ENCODE data around the gene APOA4.

DNA sequence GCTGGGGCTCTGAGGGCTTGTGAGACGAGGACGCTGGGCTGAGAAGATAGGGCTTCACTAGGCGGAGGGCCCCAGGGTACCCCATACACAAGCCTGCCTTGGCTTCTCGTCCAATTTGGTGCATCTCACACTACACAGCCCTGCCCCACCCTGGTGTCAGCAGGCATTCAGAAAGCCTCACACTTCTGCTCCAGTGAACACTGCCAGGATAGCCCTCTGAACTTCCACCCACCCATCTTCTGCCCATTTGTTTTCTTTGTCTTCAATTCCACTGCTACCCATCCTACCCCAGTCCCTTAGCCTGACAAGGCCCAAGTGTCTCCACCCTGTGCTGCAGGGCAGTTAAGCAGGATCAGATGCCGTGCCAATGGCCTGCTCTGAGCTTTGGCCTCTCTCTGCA lies 48.4 kb downstream of the APOA4 start:
- TF ChIP-seq, protein P1, sequence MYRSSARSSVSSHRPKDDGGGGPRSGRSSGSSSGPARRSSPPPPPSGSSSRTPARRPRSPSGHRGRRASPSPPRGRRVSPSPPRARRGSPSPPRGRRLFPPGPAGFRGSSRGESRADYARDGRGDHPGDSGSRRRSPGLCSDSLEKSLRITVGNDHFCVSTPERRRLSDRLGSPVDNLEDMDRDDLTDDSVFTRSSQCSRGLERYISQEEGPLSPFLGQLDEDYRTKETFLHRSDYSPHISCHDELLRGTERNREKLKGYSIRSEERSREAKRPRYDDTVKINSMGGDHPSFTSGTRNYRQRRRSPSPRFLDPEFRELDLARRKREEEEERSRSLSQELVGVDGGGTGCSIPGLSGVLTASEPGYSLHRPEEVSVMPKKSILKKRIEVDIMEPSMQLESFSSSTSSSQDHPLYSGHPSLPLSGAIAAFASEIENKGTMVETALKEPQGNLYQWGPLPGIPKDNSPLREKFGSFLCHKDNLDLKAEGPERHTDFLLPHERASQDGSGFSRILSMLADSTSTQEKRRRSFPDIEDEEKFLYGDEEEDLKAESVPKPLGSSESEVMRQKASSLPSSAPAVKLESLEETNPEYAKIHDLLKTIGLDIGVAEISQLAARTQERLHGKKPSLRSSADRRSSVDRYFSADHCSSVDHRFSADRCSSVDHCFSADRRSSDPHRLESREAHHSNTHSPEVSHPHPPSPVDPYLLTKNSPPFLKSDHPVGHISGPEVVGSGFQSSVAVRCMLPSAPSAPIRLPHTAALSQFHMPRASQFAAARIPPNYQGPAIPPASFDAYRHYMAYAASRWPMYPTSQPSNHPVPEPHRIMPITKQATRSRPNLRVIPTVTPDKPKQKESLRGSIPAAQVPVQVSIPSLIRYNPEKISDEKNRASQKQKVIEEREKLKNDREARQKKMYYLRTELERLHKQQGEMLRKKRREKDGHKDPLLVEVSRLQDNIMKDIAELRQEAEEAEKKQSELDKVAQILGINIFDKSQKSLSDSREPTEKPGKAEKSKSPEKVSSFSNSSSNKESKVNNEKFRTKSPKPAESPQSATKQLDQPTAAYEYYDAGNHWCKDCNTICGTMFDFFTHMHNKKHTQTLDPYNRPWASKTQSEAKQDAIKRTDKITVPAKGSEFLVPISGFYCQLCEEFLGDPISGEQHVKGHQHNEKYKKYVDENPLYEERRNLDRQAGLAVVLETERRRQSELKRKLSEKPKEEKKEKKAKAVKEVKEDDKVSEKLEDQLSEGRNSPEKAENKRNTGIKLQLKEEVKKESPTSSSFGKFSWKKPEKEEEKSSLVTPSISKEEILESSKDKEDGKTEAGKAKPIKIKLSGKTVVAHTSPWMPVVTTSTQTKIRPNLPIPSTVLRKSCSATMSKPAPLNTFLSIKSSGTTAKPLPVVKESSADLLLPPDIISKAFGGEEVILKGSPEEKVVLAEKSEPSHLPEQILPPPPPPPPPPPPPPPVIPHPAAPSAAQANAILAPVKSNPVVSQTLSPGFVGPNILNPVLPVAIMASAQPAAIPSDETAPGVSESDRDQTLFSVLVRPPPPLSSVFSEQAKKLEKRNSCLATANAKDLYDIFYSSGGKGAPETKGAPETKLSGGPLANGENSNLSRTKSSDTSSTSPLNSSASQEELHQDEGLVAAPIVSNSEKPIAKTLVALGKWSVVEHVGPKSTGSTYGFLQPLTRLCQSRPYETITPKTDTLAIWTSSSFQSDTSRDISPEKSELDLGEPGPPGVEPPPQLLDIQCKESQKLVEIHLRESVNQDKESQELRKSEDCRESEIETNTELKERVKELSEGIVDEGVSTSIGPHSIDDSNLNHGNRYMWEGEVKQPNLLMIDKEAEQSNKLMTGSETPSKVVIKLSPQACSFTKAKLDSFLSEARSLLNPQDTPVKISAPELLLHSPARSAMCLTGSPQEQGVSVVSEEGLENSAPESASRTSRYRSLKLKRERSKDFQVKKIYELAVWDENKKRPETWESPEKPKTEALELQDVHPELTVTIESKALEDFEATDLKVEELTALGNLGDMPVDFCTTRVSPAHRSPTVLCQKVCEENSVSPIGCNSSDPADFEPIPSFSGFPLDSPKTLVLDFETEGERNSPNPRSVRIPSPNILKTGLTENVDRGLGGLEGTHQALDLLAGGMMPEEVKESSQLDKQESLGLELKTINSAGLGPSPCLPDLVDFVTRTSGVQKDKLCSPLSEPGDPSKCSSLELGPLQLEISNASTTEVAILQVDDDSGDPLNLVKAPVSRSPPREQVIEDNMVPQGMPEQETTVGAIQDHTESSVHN (CRISPR knock-in tag; IDR thresholded peaks at IDR 0.05), result no peak
- TF ChIP-seq CEBPB (IDR thresholded peaks at IDR 0.05; ENCODE audit: borderline replicate concordance, low read depth, low read length) (no peak), PCBP2 (optimal IDR thresholded peaks at IDR 0.05; ENCODE audit: low read depth, low read length, poor library complexity, severe bottlenecking) (no peak), KDM4B (CRISPR knock-in tag; IDR thresholded peaks at IDR 0.05) (no peak)
- TF ChIP-seq, protein P2, sequence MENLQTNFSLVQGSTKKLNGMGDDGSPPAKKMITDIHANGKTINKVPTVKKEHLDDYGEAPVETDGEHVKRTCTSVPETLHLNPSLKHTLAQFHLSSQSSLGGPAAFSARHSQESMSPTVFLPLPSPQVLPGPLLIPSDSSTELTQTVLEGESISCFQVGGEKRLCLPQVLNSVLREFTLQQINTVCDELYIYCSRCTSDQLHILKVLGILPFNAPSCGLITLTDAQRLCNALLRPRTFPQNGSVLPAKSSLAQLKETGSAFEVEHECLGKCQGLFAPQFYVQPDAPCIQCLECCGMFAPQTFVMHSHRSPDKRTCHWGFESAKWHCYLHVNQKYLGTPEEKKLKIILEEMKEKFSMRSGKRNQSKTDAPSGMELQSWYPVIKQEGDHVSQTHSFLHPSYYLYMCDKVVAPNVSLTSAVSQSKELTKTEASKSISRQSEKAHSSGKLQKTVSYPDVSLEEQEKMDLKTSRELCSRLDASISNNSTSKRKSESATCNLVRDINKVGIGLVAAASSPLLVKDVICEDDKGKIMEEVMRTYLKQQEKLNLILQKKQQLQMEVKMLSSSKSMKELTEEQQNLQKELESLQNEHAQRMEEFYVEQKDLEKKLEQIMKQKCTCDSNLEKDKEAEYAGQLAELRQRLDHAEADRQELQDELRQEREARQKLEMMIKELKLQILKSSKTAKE (CRISPR knock-in tag; IDR thresholded peaks at IDR 0.05; ENCODE audit: borderline replicate concordance), result no peak

All from HepG2 (cell line).